ENCODE measurements around the gene APH1A.
A peak's percentile ranks its signal among the peaks of the same experiment; 100 is the strongest.
"Not testable (repeated sequence)": the region's sequence is repeated elsewhere in the genome, so short reads cannot be mapped to it uniquely, and the experiment has no call there.

The APH1A gene

GRCh38 chr1:150233359-150234308, 35.2 kb downstream of the APH1A start:
- peak overlapping the region; percentile 95 for H3K27ac Mint-ChIP-seq
- no peaks in the 10 kb centered on the region for H3K27me3 Mint-ChIP-seq (ENCODE audit: low read depth)
- no peaks in the 10 kb centered on the region for H3K9me3 Mint-ChIP-seq
- H3K36me3 Mint-ChIP-seq (ENCODE audit: low read depth): peaks cover 16% of the 10 kb centered on the region
- H3K4me3 Mint-ChIP-seq: no peak overlapping the region
- H3K4me1 Mint-ChIP-seq (ENCODE audit: low read depth): peaks cover 17% of the 10 kb centered on the region

- H3K27me3 Mint-ChIP-seq (ENCODE audit: low read depth); H3K4me3 Mint-ChIP-seq; H3K9me3 Mint-ChIP-seq: not testable (repeated sequence)
- Mint-ChIP-seq H3K36me3 (ENCODE audit: low read depth) (peaks cover 16% of the 10 kb centered on the region), H3K27ac (peak overlapping the region; percentile 95), H3K4me1 (ENCODE audit: low read depth) (peaks cover 17% of the 10 kb centered on the region)
Observed at GRCh38 chr1:150232921-150233320, 35.9 kb downstream of the APH1A start.

GRCh38 chr1:150228246-150228645, 40.6 kb downstream of the APH1A start:
- not testable (repeated sequence) for H3K27ac Mint-ChIP-seq; H3K27me3 Mint-ChIP-seq (ENCODE audit: low read depth); H3K4me3 Mint-ChIP-seq; H3K9me3 Mint-ChIP-seq
- peaks cover 43% of the 10 kb centered on the region for H3K36me3 Mint-ChIP-seq (ENCODE audit: low read depth)
- H3K4me1 Mint-ChIP-seq (ENCODE audit: low read depth): peaks cover 18% of the 10 kb centered on the region

- H3K4me1 Mint-ChIP-seq (ENCODE audit: low read depth): peaks cover 12% of the 10 kb centered on the region
- H3K36me3 Mint-ChIP-seq (ENCODE audit: low read depth): peaks cover 46% of the 10 kb centered on the region
- no peaks in the 10 kb centered on the region for H3K27me3 Mint-ChIP-seq (ENCODE audit: low read depth)
- no peak overlapping the region for H3K4me3 Mint-ChIP-seq
- no peaks in the 10 kb centered on the region for H3K9me3 Mint-ChIP-seq
- no peak overlapping the region for H3K27ac Mint-ChIP-seq
Observed at GRCh38 chr1:150227228-150227627, 41.6 kb downstream of the APH1A start.

DNA sequence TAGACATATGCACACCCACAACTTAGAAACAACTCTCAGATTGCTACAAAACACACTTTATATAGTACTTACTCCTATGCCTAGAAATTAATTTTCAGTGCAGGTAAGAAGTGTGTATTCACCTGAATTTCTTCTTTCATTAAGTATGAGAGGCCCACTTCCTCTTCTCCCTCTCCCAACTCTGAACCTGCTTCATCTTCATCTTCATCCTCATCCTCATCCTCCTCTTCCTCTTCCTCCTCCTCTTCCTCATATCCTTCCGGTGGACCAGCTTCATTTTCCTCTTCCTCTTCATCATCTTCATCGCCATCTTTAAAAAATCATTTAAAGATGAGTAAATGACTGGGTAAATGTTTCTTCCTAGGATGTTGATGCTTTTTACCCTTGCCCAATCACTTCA, 42.3 kb downstream of the APH1A start:
- peaks cover 12% of the 10 kb centered on the region for H3K4me1 Mint-ChIP-seq (ENCODE audit: low read depth)
- H3K27me3 Mint-ChIP-seq (ENCODE audit: low read depth): no peaks in the 10 kb centered on the region
- no peak overlapping the region for H3K27ac Mint-ChIP-seq
- no peak overlapping the region for H3K4me3 Mint-ChIP-seq
- peaks cover 48% of the 10 kb centered on the region for H3K36me3 Mint-ChIP-seq (ENCODE audit: low read depth)
- H3K9me3 Mint-ChIP-seq: no peaks in the 10 kb centered on the region

GRCh38 chr1:150225546-150225945, 43.3 kb downstream of the APH1A start:
- Mint-ChIP-seq H3K27ac (no peak overlapping the region), H3K4me3 (no peak overlapping the region), H3K4me1 (ENCODE audit: low read depth) (peaks cover 12% of the 10 kb centered on the region), H3K36me3 (ENCODE audit: low read depth) (peaks cover 46% of the 10 kb centered on the region), H3K27me3 (ENCODE audit: low read depth) (no peaks in the 10 kb centered on the region), H3K9me3 (no peaks in the 10 kb centered on the region)

GRCh38 chr1:150224983-150225382, 43.8 kb downstream of the APH1A start:
- Mint-ChIP-seq H3K9me3 (no peaks in the 10 kb centered on the region), H3K4me3 (no peak overlapping the region), H3K27me3 (ENCODE audit: low read depth) (no peaks in the 10 kb centered on the region), H3K27ac (no peak overlapping the region), H3K36me3 (ENCODE audit: low read depth) (peaks cover 45% of the 10 kb centered on the region), H3K4me1 (ENCODE audit: low read depth) (peaks cover 12% of the 10 kb centered on the region)

DNA sequence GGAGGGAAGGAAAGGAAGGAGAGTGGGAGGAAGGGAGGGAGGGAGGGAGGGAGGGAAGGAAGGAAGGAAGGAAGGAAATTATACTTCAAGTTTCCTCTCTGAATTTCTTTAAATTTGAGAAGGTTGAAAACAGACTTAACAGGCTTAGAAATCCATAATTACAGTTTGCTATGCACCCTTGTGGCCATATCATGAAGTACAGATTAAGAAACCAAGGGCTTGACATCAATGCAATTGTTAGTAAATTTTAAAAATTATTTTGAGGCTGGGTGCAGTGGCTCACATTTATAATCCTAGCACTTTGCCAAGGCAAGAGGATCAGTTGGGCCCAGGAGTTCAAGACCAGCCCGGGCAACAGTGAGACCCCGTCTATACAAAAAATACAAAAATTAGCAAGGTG, 47.3 kb downstream of the APH1A start:
- H3K4me3 Mint-ChIP-seq: no peak overlapping the region
- peaks cover 6% of the 10 kb centered on the region for H3K4me1 Mint-ChIP-seq (ENCODE audit: low read depth)
- H3K27ac Mint-ChIP-seq: no peak overlapping the region
- H3K36me3 Mint-ChIP-seq (ENCODE audit: low read depth): peaks cover 34% of the 10 kb centered on the region
- no peaks in the 10 kb centered on the region for H3K27me3 Mint-ChIP-seq (ENCODE audit: low read depth)
- H3K9me3 Mint-ChIP-seq: no peaks in the 10 kb centered on the region

DNA sequence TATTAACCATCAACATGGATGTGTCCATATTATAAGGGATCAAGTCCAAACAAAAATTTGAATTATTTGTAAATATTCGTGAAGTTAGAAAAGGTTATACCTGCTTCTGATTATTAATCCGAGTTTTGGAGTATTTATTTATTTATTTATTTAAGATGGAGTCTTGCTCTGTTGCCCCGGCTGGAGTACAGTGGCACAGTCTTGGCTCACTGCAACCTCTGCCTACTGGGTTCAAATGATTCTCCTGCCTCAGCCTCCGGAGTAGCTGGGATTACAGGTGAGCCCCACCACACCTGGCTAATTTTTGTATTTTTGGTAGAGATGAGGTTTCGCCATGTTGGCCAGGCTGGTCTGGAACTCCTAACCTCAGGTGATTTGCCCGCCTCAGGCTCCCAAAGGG, 53.0 kb downstream of the APH1A start:
- H3K4me3 Mint-ChIP-seq; H3K27me3 Mint-ChIP-seq (ENCODE audit: low read depth); H3K9me3 Mint-ChIP-seq; H3K27ac Mint-ChIP-seq: not testable (repeated sequence)
- Mint-ChIP-seq H3K36me3 (ENCODE audit: low read depth) (peaks cover 12% of the 10 kb centered on the region), H3K4me1 (ENCODE audit: low read depth) (peaks cover 18% of the 10 kb centered on the region)

Measured in T-helper 1 cell treated with Interleukin-12 subunit alpha and Interleukin-12 subunit beta and Interleukin-4 antibody, amounts not matched to agents 30 μg/mL and 1 μg/mL, for 36 hours (primary cell).